Endothelial cell (in vitro differentiated cells): ENCODE data around the gene TBC1D5. TPM values are rescaled to one million over a fixed set of nuclear protein-coding genes. Genes with fewer than 3 reads are reported as not detected.
"Not testable (repeated sequence)": the region's sequence is repeated elsewhere in the genome, so short reads cannot be mapped to it uniquely, and the experiment has no call there.

ENCODE experiments used
- DNase-seq: peaks from one replicate; pipeline ENCODE4 v3.0.0; 2021; ENCODE audit warnings: low spot score
- H3K27ac Mint-ChIP-seq: one replicate; pipeline ENCODE4 v1.8.0; 2021; ENCODE audit warnings: mixed read lengths, inconsistent platforms; ENCODE audit not compliant: unreplicated experiment
- H3K27me3 Mint-ChIP-seq: one replicate; pipeline ENCODE4 v1.8.0; 2021; ENCODE audit warnings: mild to moderate bottlenecking, moderate library complexity, mixed read lengths, inconsistent platforms; ENCODE audit not compliant: unreplicated experiment
- H3K36me3 Mint-ChIP-seq: one replicate; pipeline ENCODE4 v1.8.0; 2021; ENCODE audit warnings: mild to moderate bottlenecking, low read depth, mixed read lengths, inconsistent platforms; ENCODE audit not compliant: unreplicated experiment
- H3K4me1 Mint-ChIP-seq: one replicate; pipeline ENCODE4 v1.8.0; 2021; ENCODE audit warnings: mild to moderate bottlenecking, mixed read lengths, inconsistent platforms; ENCODE audit not compliant: unreplicated experiment
- H3K4me3 Mint-ChIP-seq: one replicate; pipeline ENCODE4 v1.8.0; 2021; ENCODE audit warnings: mild to moderate bottlenecking, mixed read lengths, inconsistent platforms; ENCODE audit not compliant: unreplicated experiment
- H3K9me3 Mint-ChIP-seq: one replicate; pipeline ENCODE4 v1.8.0; 2021; ENCODE audit warnings: mixed read lengths, inconsistent platforms; ENCODE audit not compliant: unreplicated experiment
- total RNA-seq: library from RNA; stranded (reverse); fragmentation: NEBNext Ultra II Directional; extraction: Animal tissue kit (Norgen Biotek cat#: 25700); gene quantifications from one replicate; pipeline ENCODE4 v1.2.1, GENCODE V29; 2021; ENCODE audit not compliant: unreplicated experiment
- TF ChIP-seq, protein P1 (sequence below): fragments of 200-600 bp; sonication (generic); IDR thresholded peaks from one replicate; pipeline ENCODE4 v1.5.0; 2021; ENCODE audit warnings: antibody characterized with exemption; ENCODE audit not compliant: unreplicated experiment

Gene TBC1D5
- total RNA-seq, 1 donor from 2014 or later = 48.2 TPM

- Mint-ChIP-seq H3K4me1 (peaks cover 20% of the 10 kb centered on the region), H3K36me3 (peaks cover 5% of the 10 kb centered on the region), H3K27ac (no peak overlapping the region), H3K4me3 (no peak overlapping the region), H3K9me3 (no peaks in the 10 kb centered on the region), H3K27me3 (no peaks in the 10 kb centered on the region)
- DNase-seq = no peak
- TF ChIP-seq, protein P1, sequence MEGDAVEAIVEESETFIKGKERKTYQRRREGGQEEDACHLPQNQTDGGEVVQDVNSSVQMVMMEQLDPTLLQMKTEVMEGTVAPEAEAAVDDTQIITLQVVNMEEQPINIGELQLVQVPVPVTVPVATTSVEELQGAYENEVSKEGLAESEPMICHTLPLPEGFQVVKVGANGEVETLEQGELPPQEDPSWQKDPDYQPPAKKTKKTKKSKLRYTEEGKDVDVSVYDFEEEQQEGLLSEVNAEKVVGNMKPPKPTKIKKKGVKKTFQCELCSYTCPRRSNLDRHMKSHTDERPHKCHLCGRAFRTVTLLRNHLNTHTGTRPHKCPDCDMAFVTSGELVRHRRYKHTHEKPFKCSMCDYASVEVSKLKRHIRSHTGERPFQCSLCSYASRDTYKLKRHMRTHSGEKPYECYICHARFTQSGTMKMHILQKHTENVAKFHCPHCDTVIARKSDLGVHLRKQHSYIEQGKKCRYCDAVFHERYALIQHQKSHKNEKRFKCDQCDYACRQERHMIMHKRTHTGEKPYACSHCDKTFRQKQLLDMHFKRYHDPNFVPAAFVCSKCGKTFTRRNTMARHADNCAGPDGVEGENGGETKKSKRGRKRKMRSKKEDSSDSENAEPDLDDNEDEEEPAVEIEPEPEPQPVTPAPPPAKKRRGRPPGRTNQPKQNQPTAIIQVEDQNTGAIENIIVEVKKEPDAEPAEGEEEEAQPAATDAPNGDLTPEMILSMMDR = no peak
Observed at GRCh38 chr3:17737591-17737990, 4.8 kb downstream of the TBC1D5 start.

- not testable (repeated sequence) for H3K27me3 Mint-ChIP-seq, H3K9me3 Mint-ChIP-seq, H3K27ac Mint-ChIP-seq, DNase-seq, H3K36me3 Mint-ChIP-seq
- Mint-ChIP-seq H3K4me1 (peaks cover 12% of the 10 kb centered on the region), H3K4me3 (peak overlapping the region; percentile 48)
Observed at GRCh38 chr3:17735362-17735761, 7.1 kb downstream of the TBC1D5 start.

DNA sequence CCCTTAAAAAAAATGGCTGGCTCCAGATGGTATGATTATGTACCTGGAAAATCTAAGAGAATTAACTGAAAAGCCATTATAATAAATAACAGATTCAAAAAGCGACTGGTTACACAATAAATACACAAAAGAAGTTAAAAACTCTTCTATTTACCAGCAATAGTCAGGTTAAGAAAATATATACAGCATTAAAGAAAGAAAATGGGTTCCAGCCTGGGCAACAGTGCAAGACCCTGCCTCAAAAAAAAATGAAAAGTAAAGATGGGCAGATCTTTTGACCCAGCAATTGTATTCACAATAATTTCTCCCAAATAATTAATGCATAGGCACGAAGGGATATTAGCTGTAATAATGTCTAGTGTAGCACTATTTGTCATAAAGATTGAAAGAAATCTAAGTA lies 8.7 kb downstream of the TBC1D5 start:
- TF ChIP-seq, protein P1 = no peak
- Mint-ChIP-seq H3K9me3 (no peaks in the 10 kb centered on the region), H3K4me1 (peaks cover 3% of the 10 kb centered on the region), H3K36me3 (peaks cover 5% of the 10 kb centered on the region), H3K27ac (no peak overlapping the region), H3K4me3 (no peak overlapping the region), H3K27me3 (no peaks in the 10 kb centered on the region)
- DNase-seq = no peak

GRCh38 chr3:17733215-17733614 lies 9.2 kb downstream of the TBC1D5 start:
- no peak overlapping the region for H3K27ac Mint-ChIP-seq

DNA sequence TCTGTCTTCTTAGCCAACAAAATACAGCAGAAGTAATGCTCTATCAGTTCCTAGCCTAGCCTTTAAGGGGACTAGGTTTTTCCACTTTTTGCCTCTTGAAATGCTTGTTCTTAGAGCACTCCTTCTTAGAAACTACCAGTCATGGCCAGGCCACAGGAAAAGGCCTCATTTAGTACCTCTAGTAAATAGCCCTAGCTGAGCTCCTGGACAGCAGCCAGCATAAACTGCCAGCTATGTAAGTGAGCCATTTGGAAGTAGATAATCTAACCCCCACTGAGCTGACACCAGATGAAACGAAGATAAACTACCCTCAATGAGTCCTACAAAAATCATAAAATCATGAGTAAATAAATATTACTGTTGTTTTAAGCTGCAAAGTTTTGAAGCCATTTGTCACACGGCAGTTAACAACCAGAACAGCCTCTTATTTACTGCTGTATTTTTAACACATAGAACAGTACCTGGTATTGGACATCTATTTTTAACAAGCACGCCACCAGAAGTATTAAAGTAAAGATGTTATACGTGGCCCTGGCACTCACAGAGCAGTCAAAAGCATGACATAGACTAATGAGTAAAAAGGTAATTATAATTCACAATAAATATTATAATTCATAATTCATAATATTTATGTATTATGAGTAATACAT lies 12.0 kb downstream of the TBC1D5 start:
- no peak overlapping the region for H3K4me3 Mint-ChIP-seq
- H3K27me3 Mint-ChIP-seq = no peaks in the 10 kb centered on the region
- TF ChIP-seq, protein P1 = no peak
- H3K27ac Mint-ChIP-seq = no peak overlapping the region
- peaks cover 3% of the 10 kb centered on the region for H3K4me1 Mint-ChIP-seq
- DNase-seq = no peak
- H3K36me3 Mint-ChIP-seq = peaks cover 13% of the 10 kb centered on the region
- H3K9me3 Mint-ChIP-seq = no peaks in the 10 kb centered on the region

More at GRCh38 chr3:17733215-17733614, 9.2 kb downstream of the TBC1D5 start:
- Mint-ChIP-seq H3K4me1 (peaks cover 3% of the 10 kb centered on the region), H3K4me3 (no peak overlapping the region), H3K9me3 (no peaks in the 10 kb centered on the region), H3K27me3 (no peaks in the 10 kb centered on the region), H3K36me3 (peaks cover 5% of the 10 kb centered on the region)
- no peak for DNase-seq
- TF ChIP-seq, protein P1 = no peak
